Epithelial cell of esophagus (primary cell): ENCODE measurements around the gene PSMB3.

Experiments used
- DNase-seq: peaks from one replicate; pipeline ENCODE4 v3.0.0; 2010; ENCODE audit warnings: low read depth
- H3K4me3 ChIP-seq: 2 replicates; pipeline ENCODE4 v1.5.1; 2011; ENCODE audit warnings: mild to moderate bottlenecking, low read length, control low read depth
- TF ChIP-seq, protein P1 (sequence below): IDR thresholded peaks from 2 replicates; pipeline ENCODE4 v1.5.1; 2011; ENCODE audit warnings: low read depth, mild to moderate bottlenecking, low read length, control low read depth, inconsistent platforms; ENCODE audit not compliant: insufficient read depth; ENCODE audit errors: missing control alignments

PSMB3 gene

GRCh38 chr17:38748149-38748891, 4.2 kb upstream of the PSMB3 start, which contains the start of gene PCGF2:
Gene PCGF2 (minus strand): TSS chr17:38748336. CDS start chr17:38740402, 7,934 bp downstream.
- TF ChIP-seq, protein P1, sequence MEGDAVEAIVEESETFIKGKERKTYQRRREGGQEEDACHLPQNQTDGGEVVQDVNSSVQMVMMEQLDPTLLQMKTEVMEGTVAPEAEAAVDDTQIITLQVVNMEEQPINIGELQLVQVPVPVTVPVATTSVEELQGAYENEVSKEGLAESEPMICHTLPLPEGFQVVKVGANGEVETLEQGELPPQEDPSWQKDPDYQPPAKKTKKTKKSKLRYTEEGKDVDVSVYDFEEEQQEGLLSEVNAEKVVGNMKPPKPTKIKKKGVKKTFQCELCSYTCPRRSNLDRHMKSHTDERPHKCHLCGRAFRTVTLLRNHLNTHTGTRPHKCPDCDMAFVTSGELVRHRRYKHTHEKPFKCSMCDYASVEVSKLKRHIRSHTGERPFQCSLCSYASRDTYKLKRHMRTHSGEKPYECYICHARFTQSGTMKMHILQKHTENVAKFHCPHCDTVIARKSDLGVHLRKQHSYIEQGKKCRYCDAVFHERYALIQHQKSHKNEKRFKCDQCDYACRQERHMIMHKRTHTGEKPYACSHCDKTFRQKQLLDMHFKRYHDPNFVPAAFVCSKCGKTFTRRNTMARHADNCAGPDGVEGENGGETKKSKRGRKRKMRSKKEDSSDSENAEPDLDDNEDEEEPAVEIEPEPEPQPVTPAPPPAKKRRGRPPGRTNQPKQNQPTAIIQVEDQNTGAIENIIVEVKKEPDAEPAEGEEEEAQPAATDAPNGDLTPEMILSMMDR, result no peak
- peak within 1 kb of the TSS; percentile 100 for H3K4me3 ChIP-seq
- DNase-seq, result peak; percentile 83

GRCh38 chr17:38748892-38749222, 3.7 kb upstream of the PSMB3 start:
- TF ChIP-seq, protein P1, result no peak
- DNase-seq, result no peak
- H3K4me3 ChIP-seq, result peak overlapping the region; percentile 100

DNA sequence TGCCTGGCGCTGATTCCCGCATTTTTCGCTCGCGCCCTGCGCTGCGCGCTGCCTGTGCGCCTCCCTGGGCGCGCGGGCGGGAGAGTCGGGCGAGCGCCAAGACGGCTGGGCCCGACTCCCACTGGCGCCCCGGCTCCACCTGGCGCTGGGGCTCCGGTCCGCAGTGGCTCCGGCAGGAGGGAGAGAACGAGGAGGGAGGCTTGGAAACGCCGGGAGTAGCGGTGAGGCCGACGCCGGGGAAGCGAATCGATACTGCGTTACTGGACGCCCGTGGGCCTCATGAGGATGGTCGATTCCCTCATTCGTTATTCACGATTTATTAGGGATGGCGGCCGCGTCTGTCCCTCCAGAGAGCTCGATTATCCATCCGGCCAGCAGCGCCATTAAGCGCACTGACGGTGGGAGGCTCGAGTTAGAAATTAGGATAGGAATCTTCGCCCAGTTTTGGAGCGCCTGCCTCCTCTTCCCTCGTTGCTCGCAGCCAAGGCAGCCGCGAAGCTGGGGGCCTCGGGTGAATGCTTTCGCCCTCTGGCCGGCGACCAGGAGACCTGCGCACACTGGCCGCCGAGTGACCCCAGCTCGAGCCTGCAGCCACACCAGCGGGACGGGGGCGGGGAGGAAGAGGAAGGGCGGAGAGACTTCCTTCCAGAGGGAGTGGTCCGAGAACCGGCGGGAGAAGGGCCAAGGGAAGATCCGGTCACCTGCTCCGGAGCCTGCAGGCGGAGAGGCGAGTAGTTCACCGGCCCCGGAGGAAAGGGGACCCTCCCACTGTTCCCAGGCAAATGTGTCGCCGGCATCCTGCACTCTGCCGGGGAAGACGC, 3.1 kb upstream of the PSMB3 start:
- DNase-seq, result peak; percentile 48
- H3K4me3 ChIP-seq, result peak overlapping the region; percentile 100
- TF ChIP-seq, protein P1, result no peak

- DNase-seq, result no peak
- peak overlapping the region; percentile 100 for H3K4me3 ChIP-seq
- TF ChIP-seq, protein P1, result no peak
Observed at GRCh38 chr17:38750044-38750311, 2.6 kb upstream of the PSMB3 start.

DNA sequence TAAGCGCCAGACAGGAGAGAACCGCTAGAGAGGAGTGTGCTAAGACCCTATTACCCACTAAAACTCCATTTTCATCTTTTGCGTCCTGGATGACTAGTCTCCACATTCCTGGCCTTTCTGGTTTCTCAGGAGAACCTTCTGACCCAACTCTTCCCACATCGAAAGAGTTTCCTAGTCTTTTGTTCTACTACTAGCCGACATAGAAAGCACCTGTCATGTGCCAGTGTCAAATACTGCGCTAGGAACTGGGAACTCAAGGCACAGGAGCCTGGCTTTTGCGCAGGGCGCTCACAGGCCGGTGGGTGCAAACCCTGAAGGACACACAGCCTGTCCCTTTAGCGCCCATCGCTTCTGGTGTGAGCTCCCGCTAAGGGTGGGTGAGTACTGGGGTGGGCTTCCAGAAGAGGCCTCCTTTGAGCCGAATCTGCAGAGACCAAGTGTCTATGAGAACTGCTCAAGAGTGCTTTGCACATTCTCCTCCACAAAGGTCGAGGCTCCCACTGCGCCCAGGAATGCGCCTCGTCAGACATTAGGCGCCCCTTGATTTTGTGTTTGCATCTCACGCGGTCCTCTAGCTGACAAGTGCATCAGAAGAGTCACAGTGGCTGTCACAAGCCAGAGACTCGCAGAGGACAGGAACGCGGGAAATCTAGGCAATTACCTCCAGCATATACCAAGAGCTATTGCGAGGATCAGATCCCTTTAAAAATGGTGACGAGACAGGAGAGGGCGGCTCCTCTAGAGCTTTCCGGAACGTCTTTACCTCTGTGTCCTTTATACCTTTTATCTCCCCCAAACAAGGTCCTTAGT, 2.0 kb upstream of the PSMB3 start:
- peak overlapping the region; percentile 100 for H3K4me3 ChIP-seq
- TF ChIP-seq, protein P1, result no peak
- peak; percentile 60 for DNase-seq

- H3K4me3 ChIP-seq, result peak overlapping the region; percentile 100
- DNase-seq, result peak; percentile 37
- TF ChIP-seq, protein P1, result no peak
Observed at GRCh38 chr17:38751144-38751807, 1.3 kb upstream of the PSMB3 start.
